NOMO-1 treated with DMSO at 0.1 percent for 48 hours (cell line): ENCODE results near the gene OLFML2B.
"Not testable (repeated sequence)": the region's sequence is repeated elsewhere in the genome, so short reads cannot be mapped to it uniquely, and the experiment has no call there.

Experiments
- DNase-seq: peaks from one replicate; lab custom pipeline; 2025; ENCODE audit not compliant: unreplicated experiment; lab: John Stamatoyannopoulos, UW

OLFML2B gene

GRCh38 chr1:162023547-162024501 lies at the start of gene OLFML2B:
Gene OLFML2B, minus strand, starts transcription at chr1:162023869. Its CDS starts 439 bp downstream, at chr1:162023430.
- DNase-seq: peak; percentile 65

GRCh38 chr1:162072740-162073139 lies 49.1 kb upstream of the OLFML2B start:
- DNase-seq: no peak

GRCh38 chr1:162070825-162071224 lies 47.2 kb upstream of the OLFML2B start:
- DNase-seq: no peak

GRCh38 chr1:162070094-162070748 lies 46.6 kb upstream of the OLFML2B start:
- DNase-seq: no peak

GRCh38 chr1:162069334-162070093 lies 45.8 kb upstream of the OLFML2B start, which contains the start of gene NOS1AP:
Gene NOS1AP, plus strand, starts transcription at chr1:162069691. Its CDS starts 487 bp downstream, at chr1:162070178.
- DNase-seq: peak; percentile 60

- no peak for DNase-seq
Measured at GRCh38 chr1:162068301-162068700, 44.6 kb upstream of the OLFML2B start.

GRCh38 chr1:162067466-162067865 lies 43.8 kb upstream of the OLFML2B start:
- no peak for DNase-seq

GRCh38 chr1:162066836-162067235 lies 43.2 kb upstream of the OLFML2B start:
- DNase-seq: not testable (repeated sequence)

GRCh38 chr1:162065016-162065415 lies 41.3 kb upstream of the OLFML2B start:
- DNase-seq: no peak

- DNase-seq: no peak
Measured at GRCh38 chr1:162062542-162063015, 38.9 kb upstream of the OLFML2B start.

GRCh38 chr1:162060314-162060713 lies 36.6 kb upstream of the OLFML2B start:
- DNase-seq: no peak

- DNase-seq: no peak
Measured at GRCh38 chr1:162059721-162060120, 36.1 kb upstream of the OLFML2B start.

GRCh38 chr1:162056579-162056978 lies 32.9 kb upstream of the OLFML2B start:
- DNase-seq: peak; percentile 14

GRCh38 chr1:162056043-162056442 lies 32.4 kb upstream of the OLFML2B start:
- DNase-seq: peak; percentile 72

GRCh38 chr1:162055062-162055461 lies 31.4 kb upstream of the OLFML2B start:
- no peak for DNase-seq

GRCh38 chr1:162053949-162054348 lies 30.3 kb upstream of the OLFML2B start:
- not testable (repeated sequence) for DNase-seq

GRCh38 chr1:162046921-162047320 lies 23.3 kb upstream of the OLFML2B start:
- DNase-seq: peak; percentile 21

GRCh38 chr1:162042361-162042760 lies 18.7 kb upstream of the OLFML2B start:
- no peak for DNase-seq

- DNase-seq: peak; percentile 33
Measured at GRCh38 chr1:162040657-162041056, 17.0 kb upstream of the OLFML2B start.

- DNase-seq: peak; percentile 27
Measured at GRCh38 chr1:162040001-162040400, 16.3 kb upstream of the OLFML2B start.

GRCh38 chr1:162038624-162039023 lies 15.0 kb upstream of the OLFML2B start:
- no peak for DNase-seq
